ENCODE results near the gene SPAG16. TPM values are rescaled to one million over a fixed set of nuclear protein-coding genes. Genes with fewer than 3 reads are reported as not detected.

Gene SPAG16
- total and polyA plus RNA-seq, 2 of the 13 experiments (the other 11 are each of a cell fraction or from before 2014, with no cell fraction given): 9.6 to 26.5 TPM

GRCh38 chr2:214130114-214130513 is 845.9 kb downstream of the SPAG16 start (continued):
- no peak for TF ChIP-seq E2F5 (CRISPR knock-in tag; conservative IDR thresholded peaks at IDR 0.05)
- no peak for TF ChIP-seq ZNF788 (CRISPR knock-in tag; IDR thresholded peaks at IDR 0.05; ENCODE audit: borderline replicate concordance)
- TF ChIP-seq ZNF446 (CRISPR knock-in tag; IDR thresholded peaks at IDR 0.05): no peak
- no peak for TF ChIP-seq ZFP37 (CRISPR knock-in tag; IDR thresholded peaks at IDR 0.05; ENCODE audit: borderline replicate concordance)

- DNase-seq (ENCODE audit: low spot score) (no peak), ATAC-seq (no peak), FAIRE-seq (no peak)
- H3K36me3 ChIP-seq (replicated peaks in 1 of 2; ENCODE audit: control insufficient read depth in 1 of 2, insufficient read depth in 2 of 2, low read length in 2 of 2): no peaks in the 10 kb centered on the region
- intact Hi-C loops (cut with micrococcal nuclease; ENCODE audit: unreplicated experiment) (no loop called here), in situ Hi-C loops (cut with HindIII; ENCODE audit: extremely low pct_ligation_motif_present, low pct_unique_long_range_greater_than_20kb) (no loop called here)
- POLR2A ChIA-PET: no interaction called here
- no peaks in the 10 kb centered on the region for H4K20me1 ChIP-seq (ENCODE audit: insufficient read depth, low read length)
- H3K4me2 ChIP-seq (ENCODE audit: low read depth, low read length): no peak overlapping the region
- no peak overlapping the region for H3K27ac ChIP-seq (ENCODE audit: extremely low read length, insufficient read depth, low read length)
- CTCF ChIA-PET (ENCODE audit: low intra/inter-chr PET ratio, low total read pairs): no interaction called here
- no peaks in the 10 kb centered on the region for H3K9me3 ChIP-seq (ENCODE audit: low read length)
- 0% methylated on average over 1 of the region's 1 CpG for WGBS (ENCODE audit: low lambda C conversion rate)
- no TSS peak for BruUV-seq (replicated peaks)
- no peak overlapping the region for H3K4me3 ChIP-seq (replicated peaks in 1 of 3; ENCODE audit: insufficient read depth in 1 of 3, low read depth in 2 of 3, low read length in 3 of 3)
- H3K79me2 ChIP-seq (ENCODE audit: insufficient read depth, low read length): no peaks in the 10 kb centered on the region
- no peaks in the 10 kb centered on the region for H3K4me1 ChIP-seq (ENCODE audit: insufficient read depth, low read length)
- no peak overlapping the region for H3K9ac ChIP-seq (ENCODE audit: insufficient read depth, low read depth, low read length)
- no peaks in the 10 kb centered on the region; a peak in 1 of 5 replicates for H3K27me3 ChIP-seq (ENCODE audit: control insufficient read depth in 1 of 2, insufficient read depth in 2 of 2, low read length in 2 of 2)
- H2AFZ ChIP-seq (ENCODE audit: low read length): no peak overlapping the region
- TF ChIP-seq, protein P1, sequence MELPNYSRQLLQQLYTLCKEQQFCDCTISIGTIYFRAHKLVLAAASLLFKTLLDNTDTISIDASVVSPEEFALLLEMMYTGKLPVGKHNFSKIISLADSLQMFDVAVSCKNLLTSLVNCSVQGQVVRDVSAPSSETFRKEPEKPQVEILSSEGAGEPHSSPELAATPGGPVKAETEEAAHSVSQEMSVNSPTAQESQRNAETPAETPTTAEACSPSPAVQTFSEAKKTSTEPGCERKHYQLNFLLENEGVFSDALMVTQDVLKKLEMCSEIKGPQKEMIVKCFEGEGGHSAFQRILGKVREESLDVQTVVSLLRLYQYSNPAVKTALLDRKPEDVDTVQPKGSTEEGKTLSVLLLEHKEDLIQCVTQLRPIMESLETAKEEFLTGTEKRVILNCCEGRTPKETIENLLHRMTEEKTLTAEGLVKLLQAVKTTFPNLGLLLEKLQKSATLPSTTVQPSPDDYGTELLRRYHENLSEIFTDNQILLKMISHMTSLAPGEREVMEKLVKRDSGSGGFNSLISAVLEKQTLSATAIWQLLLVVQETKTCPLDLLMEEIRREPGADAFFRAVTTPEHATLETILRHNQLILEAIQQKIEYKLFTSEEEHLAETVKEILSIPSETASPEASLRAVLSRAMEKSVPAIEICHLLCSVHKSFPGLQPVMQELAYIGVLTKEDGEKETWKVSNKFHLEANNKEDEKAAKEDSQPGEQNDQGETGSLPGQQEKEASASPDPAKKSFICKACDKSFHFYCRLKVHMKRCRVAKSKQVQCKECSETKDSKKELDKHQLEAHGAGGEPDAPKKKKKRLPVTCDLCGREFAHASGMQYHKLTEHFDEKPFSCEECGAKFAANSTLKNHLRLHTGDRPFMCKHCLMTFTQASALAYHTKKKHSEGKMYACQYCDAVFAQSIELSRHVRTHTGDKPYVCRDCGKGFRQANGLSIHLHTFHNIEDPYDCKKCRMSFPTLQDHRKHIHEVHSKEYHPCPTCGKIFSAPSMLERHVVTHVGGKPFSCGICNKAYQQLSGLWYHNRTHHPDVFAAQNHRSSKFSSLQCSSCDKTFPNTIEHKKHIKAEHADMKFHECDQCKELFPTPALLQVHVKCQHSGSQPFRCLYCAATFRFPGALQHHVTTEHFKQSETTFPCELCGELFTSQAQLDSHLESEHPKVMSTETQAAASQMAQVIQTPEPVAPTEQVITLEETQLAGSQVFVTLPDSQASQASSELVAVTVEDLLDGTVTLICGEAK (IDR thresholded peaks at IDR 0.05): no peak
- TF ChIP-seq, protein P1 (CRISPR knock-in tag; IDR thresholded peaks at IDR 0.05): no peak
- TF ChIP-seq ZFX (CRISPR knock-in tag; IDR thresholded peaks at IDR 0.05; ENCODE audit: low read depth) (no peak), RAD21 (CRISPR knock-in tag; IDR thresholded peaks at IDR 0.05) (no peak), ZNF672 (CRISPR knock-in tag; IDR thresholded peaks at IDR 0.05) (no peak), ZNF563 (CRISPR knock-in tag; IDR thresholded peaks at IDR 0.05) (no peak), ATRX (CRISPR knock-in tag; IDR thresholded peaks at IDR 0.05; ENCODE audit: borderline replicate concordance) (no peak), ZNF382 (CRISPR knock-in tag; IDR thresholded peaks at IDR 0.05; ENCODE audit: borderline replicate concordance) (no peak), NFYB (CRISPR knock-in tag; IDR thresholded peaks at IDR 0.05) (no peak)
- TF ChIP-seq, protein P2, sequence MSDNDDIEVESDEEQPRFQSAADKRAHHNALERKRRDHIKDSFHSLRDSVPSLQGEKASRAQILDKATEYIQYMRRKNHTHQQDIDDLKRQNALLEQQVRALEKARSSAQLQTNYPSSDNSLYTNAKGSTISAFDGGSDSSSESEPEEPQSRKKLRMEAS (IDR thresholded peaks at IDR 0.05): no peak
These were observed 851.7 kb downstream of the SPAG16 start for GRCh38 chr2:214135966-214136365.
